BLaER1 treated with 17β-estradiol and CSF1 and Interleukin-3, amounts not matched to agents 10 nM and 100 nM (cell line): Measurements from ENCODE around the gene SH3PXD2A.
"Not testable (repeated sequence)": the region's sequence is repeated elsewhere in the genome, so short reads cannot be mapped to it uniquely, and the experiment has no call there.

ENCODE experiments used
- H3K27ac ChIP-seq, 11 experiments: shearing (Covaris generic); formaldehyde crosslinking; 2 replicates each; pipeline ENCODE4 v1.8.1; 2022
- H3K27me3 ChIP-seq, 11 experiments: shearing (Covaris generic); formaldehyde crosslinking; 2 replicates each; pipeline ENCODE4 v1.8.1; 2022
- H3K36me3 ChIP-seq, 11 experiments: shearing (Covaris generic); formaldehyde crosslinking; 2 replicates each; pipeline ENCODE4 v1.8.1; 2022
- H3K4me1 ChIP-seq, 10 experiments: shearing (Covaris generic); formaldehyde crosslinking; 2 replicates each; pipeline ENCODE4 v1.8.1; 2022
- H3K4me2 ChIP-seq, 11 experiments: shearing (Covaris generic); formaldehyde crosslinking; 2 replicates each; pipeline ENCODE4 v1.8.1; 2022
- H3K4me3 ChIP-seq, 10 experiments: shearing (Covaris generic); formaldehyde crosslinking; 2 replicates each; pipeline ENCODE4 v1.8.1; 2022
- H3K9ac ChIP-seq, 11 experiments: shearing (Covaris generic); formaldehyde crosslinking; 2 replicates each; pipeline ENCODE4 v1.8.1; 2022
- H3K9me3 ChIP-seq, 11 experiments: shearing (Covaris generic); formaldehyde crosslinking; replicated peaks in 1 of 11; 2 replicates each; pipeline ENCODE4 v1.8.1; 2022
- H4K20me1 ChIP-seq, 11 experiments: shearing (Covaris generic); formaldehyde crosslinking; 2 replicates each; pipeline ENCODE4 v1.8.1; 2022
- Cebpa-rat ChIP-seq, 11 experiments: shearing (Covaris generic); IDR thresholded peaks; 2 replicates each; pipeline ENCODE4 v1.8.1; 2022

SH3PXD2A gene

GRCh38 chr10:103609231-103610082 is 245.9 kb downstream of the SH3PXD2A start:
- no peaks in the 10 kb centered on the region for H3K27me3 ChIP-seq
- no peak overlapping the region for H3K9ac ChIP-seq
- no peak for TF ChIP-seq Cebpa-rat (IDR thresholded peaks at IDR 0.05)
- no peak overlapping the region for H3K4me3 ChIP-seq
- peaks cover 81 to 93% (median 85%) of the 10 kb centered on the region in 11 experiments for H3K36me3 ChIP-seq
- H3K27ac ChIP-seq = no peak overlapping the region
- peak overlapping the region in 1 of 11 experiments; percentile 21; a peak in 1 of 22 replicates for H3K4me2 ChIP-seq
- peaks cover 0 to 28% (median 19%) of the 10 kb centered on the region in 11 experiments; a peak in 17 of 22 replicates for H3K9me3 ChIP-seq
- peaks cover 0 to 34% (median 3%) of the 10 kb centered on the region in 10 experiments; a peak in 10 of 20 replicates for H3K4me1 ChIP-seq
- H4K20me1 ChIP-seq = peaks cover 0 to 17% (median 0%) of the 10 kb centered on the region in 11 experiments; a peak in 5 of 22 replicates

- peaks cover 83 to 93% (median 85%) of the 10 kb centered on the region in 11 experiments for H3K36me3 ChIP-seq
- H3K4me1 ChIP-seq = peaks cover 0 to 20% (median 3%) of the 10 kb centered on the region in 10 experiments; a peak in 10 of 20 replicates
- H3K27me3 ChIP-seq, H3K4me3 ChIP-seq, H3K9ac ChIP-seq, H3K27ac ChIP-seq, H3K4me2 ChIP-seq: not testable (repeated sequence)
- peaks cover 0 to 18% (median 0%) of the 10 kb centered on the region in 11 experiments; a peak in 7 of 22 replicates for H4K20me1 ChIP-seq
- peaks cover 0 to 28% (median 19%) of the 10 kb centered on the region in 11 experiments; a peak in 17 of 22 replicates for H3K9me3 ChIP-seq
Observed at GRCh38 chr10:103608056-103608455, 247.3 kb downstream of the SH3PXD2A start.

GRCh38 chr10:103607051-103607450 is 248.3 kb downstream of the SH3PXD2A start:
- peaks cover 0 to 28% (median 19%) of the 10 kb centered on the region in 11 experiments; a peak in 17 of 22 replicates for H3K9me3 ChIP-seq
- H3K4me1 ChIP-seq, H3K4me3 ChIP-seq, H3K4me2 ChIP-seq, H3K27ac ChIP-seq, H3K27me3 ChIP-seq, H3K9ac ChIP-seq: not testable (repeated sequence)
- H3K36me3 ChIP-seq = peaks cover 83 to 93% (median 85%) of the 10 kb centered on the region in 11 experiments
- peaks cover 0 to 15% (median 0%) of the 10 kb centered on the region in 11 experiments; a peak in 7 of 22 replicates for H4K20me1 ChIP-seq

GRCh38 chr10:103606097-103606438 is 249.3 kb downstream of the SH3PXD2A start:
- H3K4me3 ChIP-seq, H3K4me2 ChIP-seq, H3K27me3 ChIP-seq, H3K9ac ChIP-seq, H3K27ac ChIP-seq, H3K4me1 ChIP-seq: not testable (repeated sequence)
- Histone ChIP-seq H4K20me1 (peaks cover 0 to 23% (median 0%) of the 10 kb centered on the region in 11 experiments; a peak in 7 of 22 replicates), H3K36me3 (peaks cover 83 to 93% (median 85%) of the 10 kb centered on the region in 11 experiments), H3K9me3 (peaks cover 0 to 28% (median 19%) of the 10 kb centered on the region in 11 experiments; a peak in 17 of 22 replicates)

- Histone ChIP-seq H3K9ac (no peak overlapping the region), H4K20me1 (peaks cover 0 to 23% (median 3%) of the 10 kb centered on the region in 11 experiments; a peak in 9 of 22 replicates), H3K4me1 (peaks cover 0 to 7% (median 0%) of the 10 kb centered on the region in 10 experiments; a peak in 3 of 20 replicates), H3K36me3 (peaks cover 81 to 93% (median 84%) of the 10 kb centered on the region in 11 experiments), H3K9me3 (peaks cover 0 to 28% (median 19%) of the 10 kb centered on the region in 11 experiments; a peak in 17 of 22 replicates), H3K27me3 (no peaks in the 10 kb centered on the region), H3K4me2 (no peak overlapping the region), H3K4me3 (no peak overlapping the region), H3K27ac (no peak overlapping the region)
- TF ChIP-seq Cebpa-rat (IDR thresholded peaks at IDR 0.05) = no peak
Observed at GRCh38 chr10:103605359-103606096, 249.8 kb downstream of the SH3PXD2A start.

- no peak overlapping the region for H3K4me3 ChIP-seq
- H4K20me1 ChIP-seq = peaks cover 3 to 28% (median 11%) of the 10 kb centered on the region in 11 experiments; a peak in 15 of 22 replicates
- H3K9ac ChIP-seq = no peak overlapping the region
- H3K27ac ChIP-seq = no peak overlapping the region
- peaks cover 64 to 79% (median 69%) of the 10 kb centered on the region in 11 experiments for H3K36me3 ChIP-seq
- H3K27me3 ChIP-seq = no peaks in the 10 kb centered on the region
- no peak for TF ChIP-seq Cebpa-rat (IDR thresholded peaks at IDR 0.05)
- H3K9me3 ChIP-seq = peaks cover 0 to 18% (median 11%) of the 10 kb centered on the region in 11 experiments; a peak in 16 of 22 replicates
- H3K4me2 ChIP-seq = no peak overlapping the region
- peaks cover 0 to 4% (median under 1%) of the 10 kb centered on the region in 10 experiments; a peak in 7 of 20 replicates for H3K4me1 ChIP-seq
Observed at GRCh38 chr10:103603382-103603781, 252.0 kb downstream of the SH3PXD2A start.

- no peaks in the 10 kb centered on the region for H3K27me3 ChIP-seq
- peaks cover 5 to 31% (median 16%) of the 10 kb centered on the region in 11 experiments; a peak in 15 of 22 replicates for H4K20me1 ChIP-seq
- H3K9me3 ChIP-seq = peaks cover 0 to 13% (median 6%) of the 10 kb centered on the region in 11 experiments; a peak in 14 of 22 replicates
- H3K4me1 ChIP-seq = peaks cover 0 to 10% (median 6%) of the 10 kb centered on the region in 10 experiments; a peak in 12 of 20 replicates
- no peak overlapping the region for H3K4me2 ChIP-seq
- no peak overlapping the region for H3K27ac ChIP-seq
- H3K36me3 ChIP-seq = peaks cover 58 to 73% (median 63%) of the 10 kb centered on the region in 11 experiments
- H3K4me3 ChIP-seq = no peak overlapping the region
- H3K9ac ChIP-seq = no peak overlapping the region
- TF ChIP-seq Cebpa-rat (IDR thresholded peaks at IDR 0.05) = no peak
Observed at GRCh38 chr10:103602852-103603155, 252.6 kb downstream of the SH3PXD2A start.

GRCh38 chr10:103602028-103602851 is 253.1 kb downstream of the SH3PXD2A start:
- Histone ChIP-seq H3K36me3 (peaks cover 58 to 73% (median 62%) of the 10 kb centered on the region in 11 experiments), H3K9ac (no peak overlapping the region), H3K4me3 (no peak overlapping the region), H3K4me2 (no peak overlapping the region), H4K20me1 (peaks cover 8 to 34% (median 16%) of the 10 kb centered on the region in 11 experiments; a peak in 15 of 22 replicates), H3K9me3 (peaks cover 0 to 10% (median 4%) of the 10 kb centered on the region in 11 experiments; a peak in 13 of 22 replicates), H3K27me3 (no peaks in the 10 kb centered on the region), H3K27ac (no peak overlapping the region), H3K4me1 (peaks cover 0 to 15% (median 10%) of the 10 kb centered on the region in 10 experiments; a peak in 14 of 20 replicates)
- no peak for TF ChIP-seq Cebpa-rat (IDR thresholded peaks at IDR 0.05)
